Adipocyte (in vitro differentiated cells): ENCODE data around the gene RPS4Y1.

Experiments used
- DNase-seq: peaks from one replicate; pipeline ENCODE4 v3.0.0-alpha.2; 2015; ENCODE audit warnings: low read depth
- H3K27me3 ChIP-seq: replicated peaks from 2 replicates; pipeline ENCODE4 v1.7.0; 2013; ENCODE audit warnings: mild to moderate bottlenecking, low read length, moderate library complexity; ENCODE audit not compliant: control insufficient read depth, insufficient read depth
- H3K36me3 ChIP-seq: 2 replicates; pipeline ENCODE4 v1.7.0; 2013; ENCODE audit warnings: low read length, mild to moderate bottlenecking, moderate library complexity; ENCODE audit not compliant: control insufficient read depth, insufficient read depth, severe bottlenecking
- H3K4me1 ChIP-seq: 2 replicates; pipeline ENCODE4 v1.7.0; 2013; ENCODE audit warnings: mild to moderate bottlenecking, low read length, moderate library complexity; ENCODE audit not compliant: control insufficient read depth, insufficient read depth
- H3K4me3 ChIP-seq: 2 replicates; pipeline ENCODE4 v1.7.0; 2013; ENCODE audit warnings: mild to moderate bottlenecking, low read length, moderate library complexity
- H3K9ac ChIP-seq: 2 replicates; pipeline ENCODE4 v1.7.0; 2013; ENCODE audit warnings: mild to moderate bottlenecking, low read length, moderate library complexity
- H3K9me3 ChIP-seq: 2 replicates; pipeline ENCODE4 v1.7.0; 2013; ENCODE audit warnings: mild to moderate bottlenecking, low read length, moderate library complexity; ENCODE audit not compliant: control insufficient read depth

Gene RPS4Y1

DNA sequence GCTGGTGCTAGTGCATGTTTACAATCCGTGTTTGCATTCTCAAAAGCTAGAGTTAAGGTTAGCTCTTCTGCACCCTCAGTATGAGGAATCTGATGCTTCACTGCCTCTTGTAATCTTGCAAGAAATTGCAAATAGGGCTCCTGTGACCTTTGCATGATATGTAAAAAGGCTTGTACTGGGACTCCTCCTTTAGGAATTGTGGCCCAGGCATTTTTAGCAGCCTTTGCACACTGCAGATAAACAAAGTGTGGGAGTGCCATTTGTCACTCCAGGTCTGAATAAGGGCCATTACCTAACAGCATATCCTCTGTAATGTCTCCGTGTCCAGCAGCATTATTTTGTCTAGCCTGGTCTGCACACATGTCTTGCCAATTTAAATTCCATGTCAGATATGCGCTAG lies 44.5 kb downstream of the RPS4Y1 start:
- no peak overlapping the region for H3K9ac ChIP-seq
- no peak overlapping the region for H3K4me3 ChIP-seq

DNA sequence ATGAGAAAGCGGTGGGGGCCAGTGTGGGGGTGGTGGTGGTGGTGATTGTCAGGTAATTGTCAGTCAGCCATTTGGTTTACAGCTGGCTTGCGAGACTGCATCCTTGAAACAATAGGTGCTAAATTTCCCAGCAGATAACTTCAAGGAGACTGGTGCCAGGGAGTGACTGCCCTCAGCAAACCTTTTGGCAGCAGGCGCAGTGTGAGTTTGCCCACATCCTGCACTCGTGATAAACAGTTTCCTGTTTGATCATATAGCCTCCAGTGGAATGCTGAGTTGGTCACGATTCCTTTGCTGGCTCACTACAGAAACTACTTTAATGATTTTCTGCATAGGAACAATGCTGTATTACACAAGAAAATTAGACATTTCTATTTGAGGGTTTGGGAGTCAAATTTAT lies 46.0 kb downstream of the RPS4Y1 start:
- Histone ChIP-seq H3K36me3 (no peaks in the 10 kb centered on the region), H3K4me1 (no peaks in the 10 kb centered on the region), H3K9ac (no peak overlapping the region), H3K9me3 (no peaks in the 10 kb centered on the region), H3K27me3 (no peaks in the 10 kb centered on the region), H3K4me3 (no peak overlapping the region)
- no peak for DNase-seq

More for the DNA sequence above, 44.5 kb downstream of the RPS4Y1 start:
- no peak for DNase-seq
- Histone ChIP-seq H3K36me3 (no peaks in the 10 kb centered on the region), H3K4me1 (no peaks in the 10 kb centered on the region), H3K27me3 (no peaks in the 10 kb centered on the region), H3K9me3 (no peaks in the 10 kb centered on the region)

DNA sequence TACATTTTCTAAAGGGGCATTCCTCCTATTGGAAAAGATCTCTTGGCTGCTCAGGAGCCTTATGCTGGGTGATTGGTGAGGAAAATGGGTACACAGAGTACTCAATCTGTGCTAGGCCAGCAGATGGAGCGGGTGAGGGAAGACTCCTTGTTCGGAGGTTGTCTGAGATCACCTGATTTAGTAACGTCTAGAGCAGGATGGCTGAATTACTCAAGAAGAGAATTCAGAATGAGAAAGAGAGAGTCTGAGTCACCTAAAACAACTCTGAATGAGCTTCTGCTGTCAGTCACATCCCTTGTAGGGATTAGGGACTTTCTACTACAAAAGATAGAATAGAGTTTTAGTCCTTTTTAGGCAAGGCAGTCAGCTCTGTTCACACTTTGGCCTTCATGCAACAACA lies 46.6 kb downstream of the RPS4Y1 start:
- no peak overlapping the region for H3K9ac ChIP-seq
- no peak for DNase-seq
- H3K4me3 ChIP-seq: no peak overlapping the region
- no peaks in the 10 kb centered on the region for H3K36me3 ChIP-seq
- no peaks in the 10 kb centered on the region for H3K27me3 ChIP-seq
- H3K9me3 ChIP-seq: no peaks in the 10 kb centered on the region
- no peaks in the 10 kb centered on the region for H3K4me1 ChIP-seq

DNA sequence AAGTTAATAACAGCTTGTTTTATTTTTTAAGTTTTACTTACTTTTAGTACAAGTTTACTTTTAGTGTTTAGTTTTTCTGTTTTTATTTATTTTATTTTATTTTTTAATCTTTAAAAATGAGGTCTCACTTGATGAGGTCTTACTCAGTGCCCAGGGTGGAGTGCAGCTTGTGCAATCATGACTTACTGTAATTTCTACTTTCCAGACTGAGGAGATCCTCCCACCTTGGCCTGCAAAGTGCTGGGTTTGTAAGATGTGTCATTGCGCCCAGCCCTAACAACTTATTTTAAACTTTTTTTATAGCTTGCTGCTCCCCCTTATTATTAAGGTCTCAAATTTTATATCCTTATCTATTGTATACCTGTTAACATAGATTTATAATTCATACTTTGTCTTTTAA lies 52.1 kb downstream of the RPS4Y1 start:
- no peaks in the 10 kb centered on the region for H3K36me3 ChIP-seq
- H3K9me3 ChIP-seq: no peaks in the 10 kb centered on the region
- H3K4me1 ChIP-seq: no peaks in the 10 kb centered on the region
- no peak overlapping the region for H3K4me3 ChIP-seq
- H3K27me3 ChIP-seq: no peaks in the 10 kb centered on the region
- no peak for DNase-seq
- no peak overlapping the region for H3K9ac ChIP-seq

DNA sequence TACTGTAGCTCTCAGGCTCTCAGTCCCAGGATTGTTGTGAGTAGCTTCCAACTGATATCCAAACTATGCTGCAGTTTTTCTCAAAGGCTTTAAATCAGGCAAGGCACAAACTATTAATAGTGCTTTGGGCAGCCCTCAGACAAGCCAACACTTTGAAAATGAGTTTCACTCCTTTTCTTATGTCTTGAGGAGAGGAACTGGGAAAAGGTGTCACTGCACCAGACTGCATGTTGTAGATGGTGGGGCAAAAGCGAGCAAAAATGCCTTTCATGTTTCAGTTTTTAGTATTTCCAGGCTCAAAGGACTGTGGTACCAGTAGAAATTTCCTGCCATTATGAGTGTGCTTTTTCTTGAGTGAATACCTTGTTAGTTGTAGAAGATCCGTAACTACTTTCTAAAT lies 54.6 kb downstream of the RPS4Y1 start:
- H3K9ac ChIP-seq: no peak overlapping the region
- no peaks in the 10 kb centered on the region for H3K9me3 ChIP-seq
- no peak overlapping the region for H3K4me3 ChIP-seq
- no peaks in the 10 kb centered on the region for H3K27me3 ChIP-seq
- H3K36me3 ChIP-seq: no peaks in the 10 kb centered on the region
- DNase-seq: no peak
- no peaks in the 10 kb centered on the region for H3K4me1 ChIP-seq

DNA sequence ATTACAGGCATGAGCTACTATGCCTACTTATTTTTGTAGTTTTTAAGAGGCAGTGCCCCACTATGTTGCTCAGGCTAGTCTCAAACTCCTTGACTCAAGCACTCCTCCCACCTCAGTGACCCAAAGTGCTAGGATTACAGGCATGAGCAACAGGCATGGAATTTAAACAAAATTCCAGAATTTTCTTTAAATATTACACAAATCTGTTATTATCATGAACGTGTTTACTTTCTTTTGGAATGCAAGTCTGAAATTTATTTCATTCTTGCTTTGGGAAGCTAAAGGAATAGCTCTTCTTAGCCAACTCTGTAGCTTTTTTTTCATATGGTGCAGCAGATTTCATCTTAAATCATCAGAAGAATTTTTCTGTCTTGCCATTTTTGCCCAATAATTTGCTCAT lies 66.0 kb downstream of the RPS4Y1 start:
- Histone ChIP-seq H3K4me1 (no peaks in the 10 kb centered on the region), H3K9me3 (no peaks in the 10 kb centered on the region), H3K4me3 (no peak overlapping the region), H3K27me3 (no peaks in the 10 kb centered on the region), H3K9ac (no peak overlapping the region), H3K36me3 (no peaks in the 10 kb centered on the region)
- DNase-seq: no peak

DNA sequence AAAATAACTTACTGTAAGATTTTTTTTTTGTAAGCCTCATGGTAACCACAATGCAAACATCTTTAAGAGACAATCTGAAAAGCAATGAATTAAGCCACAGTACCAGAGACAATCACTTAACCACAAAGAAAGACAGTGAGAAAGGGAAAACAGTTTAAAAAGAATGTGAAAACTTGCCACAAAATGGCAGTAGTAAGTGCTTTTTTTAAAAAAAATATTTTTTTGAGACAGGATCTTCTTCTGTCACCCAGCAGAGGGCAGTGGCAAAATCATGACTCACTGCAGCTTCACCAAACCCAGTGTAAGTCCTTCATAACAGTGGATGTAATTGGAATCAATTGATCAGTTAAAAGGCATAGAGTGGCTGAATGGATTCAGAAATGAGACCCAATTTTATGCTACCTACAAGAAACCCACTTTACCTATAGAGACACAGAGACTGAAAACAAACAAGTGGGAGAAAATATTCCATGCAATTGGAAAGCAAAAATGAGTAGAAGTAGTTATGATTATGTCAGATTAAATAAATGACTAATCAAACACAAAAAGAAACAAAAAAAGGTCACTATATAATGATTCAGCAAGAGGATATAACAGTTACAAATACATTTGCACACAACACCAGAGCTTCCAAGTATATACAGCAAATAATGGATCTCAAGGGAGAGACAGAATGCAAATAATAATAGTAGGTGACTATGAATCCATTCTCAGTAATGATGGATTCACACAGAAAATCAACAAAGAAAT lies 71.8 kb downstream of the RPS4Y1 start:
- H3K27me3 ChIP-seq: no peaks in the 10 kb centered on the region
- DNase-seq: no peak
- no peak overlapping the region for H3K9ac ChIP-seq
- H3K36me3 ChIP-seq: no peaks in the 10 kb centered on the region
- no peaks in the 10 kb centered on the region for H3K9me3 ChIP-seq
- H3K4me3 ChIP-seq: no peak overlapping the region
- H3K4me1 ChIP-seq: no peaks in the 10 kb centered on the region
